Neural crest cell (in vitro differentiated cells): ENCODE results near the gene LCMT2. TPM values are rescaled to one million over a fixed set of nuclear protein-coding genes. Genes with fewer than 3 reads are reported as not detected.

Experiments
- DNase-seq: peaks from one replicate; pipeline ENCODE4 v3.0.0; 2021; ENCODE audit warnings: low read depth, mixed read lengths, low spot score
- H3K27ac Mint-ChIP-seq: one replicate; pipeline ENCODE4 v1.8.0; 2021; ENCODE audit warnings: mild to moderate bottlenecking, mixed read lengths; ENCODE audit not compliant: unreplicated experiment
- H3K27me3 Mint-ChIP-seq: 2 replicates; pipeline ENCODE4 v1.8.0; 2021; ENCODE audit warnings: low read depth, mild to moderate bottlenecking, mixed read lengths
- H3K36me3 Mint-ChIP-seq: 2 replicates; pipeline ENCODE4 v1.8.0; 2021; ENCODE audit warnings: low read depth, mild to moderate bottlenecking, mixed read lengths
- H3K4me1 Mint-ChIP-seq: 2 replicates; pipeline ENCODE4 v1.8.0; 2021; ENCODE audit warnings: mixed read lengths
- H3K4me3 Mint-ChIP-seq: one replicate; pipeline ENCODE4 v1.8.0; 2021; ENCODE audit warnings: mild to moderate bottlenecking, mixed read lengths
- H3K9me3 Mint-ChIP-seq: 2 replicates; pipeline ENCODE4 v1.8.0; 2021; ENCODE audit warnings: mixed read lengths
- CTCF ChIP-seq: fragments of 200-600 bp; sonication (generic); conservative IDR thresholded peaks from 2 replicates; pipeline ENCODE4 v1.5.0; 2021; ENCODE audit warnings: antibody characterized with exemption, mild to moderate bottlenecking
- total RNA-seq: library from RNA; stranded (reverse); gene quantifications from 2 replicates; pipeline ENCODE4 v1.2.1, GENCODE V29; 2021

LCMT2 gene
- total RNA-seq, 1 donor from 2014 or later = 18.8 TPM

GRCh38 chr15:43317566-43318184 is 12.7 kb downstream of the LCMT2 start:
- H3K27me3 Mint-ChIP-seq = peaks cover 49% of the 10 kb centered on the region
- no peak for TF ChIP-seq CTCF
- no peak overlapping the region for H3K4me3 Mint-ChIP-seq
- no peak overlapping the region for H3K27ac Mint-ChIP-seq
- no peak for DNase-seq
- no peaks in the 10 kb centered on the region for H3K36me3 Mint-ChIP-seq
- H3K9me3 Mint-ChIP-seq = no peaks in the 10 kb centered on the region
- peaks cover 4% of the 10 kb centered on the region for H3K4me1 Mint-ChIP-seq

GRCh38 chr15:43316971-43317346 is 13.4 kb downstream of the LCMT2 start:
- H3K36me3 Mint-ChIP-seq = no peaks in the 10 kb centered on the region
- H3K9me3 Mint-ChIP-seq = no peaks in the 10 kb centered on the region
- no peak overlapping the region for H3K4me3 Mint-ChIP-seq
- H3K4me1 Mint-ChIP-seq = peaks cover 4% of the 10 kb centered on the region
- DNase-seq = no peak
- H3K27ac Mint-ChIP-seq = no peak overlapping the region
- peaks cover 52% of the 10 kb centered on the region for H3K27me3 Mint-ChIP-seq
- TF ChIP-seq CTCF = no peak

GRCh38 chr15:43316016-43316970 is 14.1 kb downstream of the LCMT2 start:
- no peak for TF ChIP-seq CTCF
- Mint-ChIP-seq H3K4me1 (peaks cover 4% of the 10 kb centered on the region), H3K36me3 (no peaks in the 10 kb centered on the region), H3K9me3 (no peaks in the 10 kb centered on the region), H3K27ac (no peak overlapping the region), H3K27me3 (peaks cover 53% of the 10 kb centered on the region), H3K4me3 (no peak overlapping the region)
- DNase-seq = no peak

- Mint-ChIP-seq H3K27ac (no peak overlapping the region), H3K36me3 (no peaks in the 10 kb centered on the region), H3K4me3 (no peak overlapping the region), H3K27me3 (peaks cover 67% of the 10 kb centered on the region), H3K9me3 (no peaks in the 10 kb centered on the region), H3K4me1 (peaks cover 4% of the 10 kb centered on the region)
- no peak for TF ChIP-seq CTCF
- DNase-seq = no peak
These were observed 16.2 kb downstream of the LCMT2 start for GRCh38 chr15:43314171-43314570.

GRCh38 chr15:43312378-43312777 is 18.0 kb downstream of the LCMT2 start:
- no peak overlapping the region for H3K27ac Mint-ChIP-seq
- peaks cover 75% of the 10 kb centered on the region for H3K27me3 Mint-ChIP-seq
- H3K9me3 Mint-ChIP-seq = no peaks in the 10 kb centered on the region
- no peak overlapping the region for H3K4me3 Mint-ChIP-seq
- no peaks in the 10 kb centered on the region for H3K4me1 Mint-ChIP-seq
- DNase-seq = no peak
- no peaks in the 10 kb centered on the region for H3K36me3 Mint-ChIP-seq
- no peak for TF ChIP-seq CTCF
